ENCODE data around the gene GARIN1A.
A peak's percentile ranks its signal among the peaks of the same experiment; 100 is the strongest.
"Not testable (repeated sequence)": the region's sequence is repeated elsewhere in the genome, so short reads cannot be mapped to it uniquely, and the experiment has no call there.

Gene GARIN1A

DNA sequence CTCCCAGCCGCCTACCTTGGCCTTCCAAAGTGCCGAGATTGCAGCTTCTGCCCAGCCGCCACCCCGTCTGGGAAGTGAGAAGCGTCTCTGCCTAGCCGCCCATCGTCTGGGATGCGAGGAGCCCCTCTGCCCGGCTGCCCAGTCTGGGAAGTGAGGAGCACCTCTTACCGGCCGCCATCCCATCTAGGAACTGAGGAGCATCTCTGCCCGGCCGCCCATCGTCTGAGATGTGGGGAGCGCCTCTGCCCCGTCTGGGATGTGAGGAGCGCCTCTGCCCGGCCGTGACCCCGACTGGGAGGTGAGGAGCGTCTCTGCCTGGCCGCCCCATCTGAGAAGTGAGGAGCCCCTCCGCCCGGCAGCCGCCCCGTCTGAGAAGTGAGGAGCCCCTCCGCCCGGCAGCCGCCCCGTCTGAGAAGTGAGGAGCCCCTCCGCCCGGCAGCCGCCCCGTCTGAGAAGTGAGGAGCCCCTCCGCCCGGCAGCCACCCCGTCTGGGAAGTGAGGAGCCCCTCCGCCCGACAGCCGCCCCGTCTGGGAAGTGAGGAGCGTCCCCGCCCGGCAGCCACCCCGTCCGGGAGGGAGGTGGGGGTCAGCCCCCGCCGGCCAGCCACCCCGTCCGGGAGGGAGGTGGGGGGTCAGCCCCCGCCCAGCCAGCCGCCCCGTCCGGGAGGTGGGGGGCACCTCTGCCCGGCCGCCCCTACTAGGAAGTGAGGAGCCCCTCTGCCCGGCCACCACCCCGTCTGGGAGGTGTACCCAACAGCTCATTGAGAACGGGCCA lies 17.3 kb downstream of the GARIN1A start:
- H3K4me3 Mint-ChIP-seq; ATAC-seq (replicated peaks; ENCODE audit: extremely low read depth, poor library complexity, severe bottlenecking); H3K4me1 Mint-ChIP-seq; H3K27ac Mint-ChIP-seq (ENCODE audit: low read depth); DNase-seq (ENCODE audit: low spot score in 2 of 2); H3K9me3 Mint-ChIP-seq; H3K36me3 Mint-ChIP-seq (ENCODE audit: insufficient read depth): not testable (repeated sequence)
- H3K27me3 Mint-ChIP-seq = peaks cover 35% of the 10 kb centered on the region

DNA sequence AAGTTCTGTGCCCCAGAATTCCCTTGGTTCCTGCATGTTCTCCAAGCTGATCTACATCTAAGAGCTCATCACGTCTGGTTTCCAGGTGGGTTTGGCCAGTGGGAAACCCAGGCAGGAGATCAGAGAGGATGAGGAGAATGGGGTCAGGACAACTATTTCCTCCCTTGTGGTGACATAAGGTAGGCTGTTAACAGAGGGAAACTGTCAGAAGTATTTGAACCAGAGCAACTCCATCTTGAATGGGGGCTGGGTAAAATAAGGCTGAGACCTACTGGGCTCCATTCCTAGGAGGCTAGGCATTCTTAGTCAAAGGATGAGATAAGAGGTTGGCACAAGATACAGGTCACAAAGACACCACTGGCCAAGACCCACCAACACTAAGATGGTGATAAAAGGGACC lies 19.1 kb downstream of the GARIN1A start:
- Mint-ChIP-seq H3K9me3 (no peaks in the 10 kb centered on the region), H3K4me1 (no peaks in the 10 kb centered on the region), H3K27ac (ENCODE audit: low read depth) (no peak overlapping the region), H3K27me3 (peaks cover 50% of the 10 kb centered on the region), H3K36me3 (ENCODE audit: insufficient read depth) (peaks cover 5% of the 10 kb centered on the region), H3K4me3 (no peak overlapping the region)
- DNase-seq (ENCODE audit: low spot score in 2 of 2) (no peak), ATAC-seq (replicated peaks; ENCODE audit: extremely low read depth, poor library complexity, severe bottlenecking) (no peak)

GRCh38 chr7:128692623-128693270 lies 20.7 kb downstream of the GARIN1A start:
- no peak overlapping the region for H3K27ac Mint-ChIP-seq (ENCODE audit: low read depth)

GRCh38 chr7:128693373-128694015 lies 21.4 kb downstream of the GARIN1A start:
- ATAC-seq (replicated peaks; ENCODE audit: extremely low read depth, poor library complexity, severe bottlenecking) = no peak
- Mint-ChIP-seq H3K27ac (ENCODE audit: low read depth) (no peak overlapping the region), H3K4me1 (peaks cover 12% of the 10 kb centered on the region), H3K4me3 (no peak overlapping the region), H3K36me3 (ENCODE audit: insufficient read depth) (peaks cover 6% of the 10 kb centered on the region), H3K9me3 (no peaks in the 10 kb centered on the region), H3K27me3 (peaks cover 73% of the 10 kb centered on the region)
- DNase-seq (ENCODE audit: low spot score in 2 of 2) = no peak

More at GRCh38 chr7:128692623-128693270, 20.7 kb downstream of the GARIN1A start:
- DNase-seq (ENCODE audit: low spot score in 2 of 2) = no peak
- Mint-ChIP-seq H3K4me3 (no peak overlapping the region), H3K27me3 (peaks cover 65% of the 10 kb centered on the region), H3K9me3 (no peaks in the 10 kb centered on the region), H3K36me3 (ENCODE audit: insufficient read depth) (peaks cover 6% of the 10 kb centered on the region), H3K4me1 (peaks cover 5% of the 10 kb centered on the region)
- no peak for ATAC-seq (replicated peaks; ENCODE audit: extremely low read depth, poor library complexity, severe bottlenecking)

GRCh38 chr7:128694738-128695137 lies 22.6 kb downstream of the GARIN1A start:
- H3K9me3 Mint-ChIP-seq = no peaks in the 10 kb centered on the region
- H3K4me3 Mint-ChIP-seq = no peak overlapping the region
- peaks cover 13% of the 10 kb centered on the region for H3K4me1 Mint-ChIP-seq
- peaks cover 6% of the 10 kb centered on the region for H3K36me3 Mint-ChIP-seq (ENCODE audit: insufficient read depth)
- no peak overlapping the region for H3K27ac Mint-ChIP-seq (ENCODE audit: low read depth)
- no peak for ATAC-seq (replicated peaks; ENCODE audit: extremely low read depth, poor library complexity, severe bottlenecking)
- peaks cover 85% of the 10 kb centered on the region for H3K27me3 Mint-ChIP-seq
- DNase-seq (ENCODE audit: low spot score in 2 of 2) = no peak

DNA sequence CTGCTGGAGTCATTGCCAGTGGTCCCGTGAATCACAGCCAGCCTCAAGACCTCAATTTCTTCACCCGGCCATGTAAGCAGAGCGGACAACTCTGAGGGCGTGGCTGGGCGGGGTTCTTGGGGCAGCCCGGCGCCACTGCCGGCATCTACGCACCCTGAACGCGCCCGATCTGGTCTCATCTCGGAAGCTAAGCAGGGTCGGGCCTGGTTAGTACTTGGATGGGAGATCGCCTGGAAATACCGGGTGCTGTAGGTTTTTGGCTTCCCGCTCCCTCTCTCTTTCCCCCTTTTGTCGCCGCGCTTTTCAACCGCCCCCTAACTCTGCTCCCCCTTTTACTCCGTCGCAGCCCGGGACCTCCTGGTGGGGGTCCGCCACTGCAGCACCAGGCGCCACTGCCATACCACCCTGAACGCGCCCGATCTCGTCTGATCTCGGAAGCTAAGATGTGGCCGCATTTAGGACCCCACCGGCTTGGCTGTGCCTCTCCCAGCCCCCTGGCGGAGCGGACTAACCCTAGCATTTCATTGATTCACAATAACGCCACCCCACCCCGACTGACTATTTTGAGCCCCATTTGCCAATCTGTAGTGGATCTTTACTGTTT lies 25.3 kb downstream of the GARIN1A start:
- Mint-ChIP-seq H3K4me1 (peaks cover 13% of the 10 kb centered on the region), H3K27me3 (peaks cover 92% of the 10 kb centered on the region), H3K9me3 (no peaks in the 10 kb centered on the region), H3K27ac (ENCODE audit: low read depth) (no peak overlapping the region), H3K36me3 (ENCODE audit: insufficient read depth) (peaks cover 3% of the 10 kb centered on the region), H3K4me3 (peak overlapping the region; percentile 66)
- ATAC-seq (replicated peaks; ENCODE audit: extremely low read depth, poor library complexity, severe bottlenecking) (peak; percentile 54), DNase-seq (ENCODE audit: low spot score in 2 of 2) (peak; percentile 19 to 33)

DNA sequence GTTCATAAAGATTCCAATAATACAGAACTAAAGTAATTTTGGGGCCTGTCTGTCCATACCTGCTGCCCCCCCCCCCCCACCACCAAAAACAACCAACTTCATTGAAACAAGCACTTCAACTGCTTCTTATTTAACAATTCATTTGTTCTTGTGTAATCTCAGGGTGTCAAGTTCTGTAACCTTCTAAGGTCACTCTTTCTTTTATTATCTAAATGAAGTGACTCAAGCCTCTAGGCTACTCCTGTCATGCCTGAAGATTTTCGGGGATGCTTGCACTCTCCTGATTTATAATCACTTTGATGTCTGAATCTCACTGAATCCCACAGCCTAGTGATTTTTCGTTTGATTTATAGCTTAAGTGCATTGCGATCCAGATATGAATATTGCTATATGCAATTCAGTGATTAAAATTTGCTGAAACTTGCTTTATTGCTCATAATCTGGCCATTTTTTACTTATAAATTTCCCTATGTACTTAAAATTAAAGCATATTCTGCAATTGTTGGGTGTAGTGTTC lies 27.2 kb downstream of the GARIN1A start:
- no peak overlapping the region for H3K4me3 Mint-ChIP-seq
- ATAC-seq (replicated peaks; ENCODE audit: extremely low read depth, poor library complexity, severe bottlenecking) (no peak), DNase-seq (ENCODE audit: low spot score in 2 of 2) (no peak)
- H3K36me3 Mint-ChIP-seq (ENCODE audit: insufficient read depth) = peaks cover 3% of the 10 kb centered on the region
- H3K9me3 Mint-ChIP-seq = no peaks in the 10 kb centered on the region
- H3K4me1 Mint-ChIP-seq = peaks cover 13% of the 10 kb centered on the region
- no peak overlapping the region for H3K27ac Mint-ChIP-seq (ENCODE audit: low read depth)
- peaks cover 74% of the 10 kb centered on the region for H3K27me3 Mint-ChIP-seq

- DNase-seq (ENCODE audit: low spot score in 2 of 2) (no peak), ATAC-seq (replicated peaks; ENCODE audit: extremely low read depth, poor library complexity, severe bottlenecking) (no peak)
- Mint-ChIP-seq H3K4me3 (no peak overlapping the region), H3K27me3 (peaks cover 70% of the 10 kb centered on the region), H3K9me3 (no peaks in the 10 kb centered on the region), H3K27ac (ENCODE audit: low read depth) (no peak overlapping the region), H3K4me1 (peaks cover 13% of the 10 kb centered on the region), H3K36me3 (ENCODE audit: insufficient read depth) (peaks cover 3% of the 10 kb centered on the region)
Measured at GRCh38 chr7:128699895-128700294, 27.8 kb downstream of the GARIN1A start.

DNA sequence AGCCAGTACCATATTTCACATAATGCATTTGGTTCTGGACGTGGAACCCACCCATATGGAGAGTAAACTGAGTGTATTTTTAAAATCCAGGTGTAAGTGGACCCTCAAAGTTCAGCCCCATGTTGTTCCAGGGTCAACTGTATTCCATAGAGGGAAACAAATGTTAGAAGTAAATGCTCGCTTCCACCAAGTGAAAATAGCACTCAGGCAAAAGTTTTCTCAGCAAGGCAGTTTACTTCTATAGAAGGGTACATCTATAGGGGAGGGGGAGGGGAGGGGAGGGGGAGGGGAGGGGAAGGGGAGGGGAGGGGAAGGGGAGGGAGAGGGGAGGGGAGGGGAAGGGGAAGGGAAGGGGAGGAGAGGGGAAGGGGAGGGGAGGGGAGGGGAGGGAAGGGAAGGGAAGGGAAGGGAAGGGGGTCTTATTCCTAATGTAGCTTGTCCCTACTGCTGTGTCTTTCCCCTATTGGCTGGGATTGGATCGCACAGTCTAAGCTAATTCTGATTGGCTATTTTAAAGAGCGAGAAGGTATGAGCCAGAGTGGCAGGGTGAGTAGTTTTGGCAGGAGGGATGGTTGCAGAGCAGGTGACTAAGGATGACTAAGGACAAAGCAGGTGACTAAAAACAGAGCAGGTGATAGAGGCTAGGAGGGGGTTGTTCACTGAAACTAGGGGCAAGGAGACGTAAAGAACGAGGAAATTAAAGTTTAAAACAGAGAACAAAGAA lies 29.1 kb downstream of the GARIN1A start:
- ATAC-seq (replicated peaks; ENCODE audit: extremely low read depth, poor library complexity, severe bottlenecking) = no peak
- peaks cover 13% of the 10 kb centered on the region for H3K4me1 Mint-ChIP-seq
- peaks cover 65% of the 10 kb centered on the region for H3K27me3 Mint-ChIP-seq
- no peaks in the 10 kb centered on the region for H3K9me3 Mint-ChIP-seq
- H3K4me3 Mint-ChIP-seq = no peak overlapping the region
- H3K27ac Mint-ChIP-seq (ENCODE audit: low read depth) = no peak overlapping the region
- H3K36me3 Mint-ChIP-seq (ENCODE audit: insufficient read depth) = peaks cover 3% of the 10 kb centered on the region
- no peak for DNase-seq (ENCODE audit: low spot score in 2 of 2)

DNA sequence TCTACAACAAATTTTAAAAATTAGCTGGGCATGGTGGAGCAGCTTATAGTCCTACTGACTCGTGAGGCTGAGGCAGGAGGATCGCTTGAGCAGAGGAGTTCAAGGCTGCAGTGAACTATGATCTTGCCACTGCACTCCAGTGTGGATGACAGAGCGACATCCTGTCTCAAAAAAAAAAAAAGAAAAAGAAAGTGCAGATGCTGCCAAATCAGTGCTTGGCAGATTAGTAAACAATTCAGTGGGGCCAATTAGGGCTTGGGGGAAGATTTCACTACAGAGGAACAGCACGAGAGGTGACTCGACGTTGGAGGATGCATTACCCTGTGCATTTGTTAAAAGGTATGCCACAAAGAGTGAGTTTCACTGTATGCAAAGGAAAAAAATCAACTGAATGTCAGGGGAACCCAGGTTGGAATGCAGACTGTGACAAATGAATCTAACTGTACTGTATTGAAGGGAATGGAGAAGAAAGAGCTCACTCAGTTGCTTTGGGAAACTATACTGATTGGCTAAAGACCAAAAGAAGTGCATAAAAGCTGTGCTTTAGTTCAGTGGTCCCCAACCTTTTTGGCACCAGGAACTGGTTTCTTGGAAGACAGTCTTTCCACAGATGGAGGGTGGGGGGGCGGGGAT lies 31.6 kb downstream of the GARIN1A start:
- DNase-seq (ENCODE audit: low spot score in 2 of 2) = no peak
- ATAC-seq (replicated peaks; ENCODE audit: extremely low read depth, poor library complexity, severe bottlenecking) = no peak
- H3K27ac Mint-ChIP-seq (ENCODE audit: low read depth) = no peak overlapping the region
- H3K4me3 Mint-ChIP-seq = no peak overlapping the region
- no peaks in the 10 kb centered on the region for H3K4me1 Mint-ChIP-seq
- H3K27me3 Mint-ChIP-seq = peaks cover 41% of the 10 kb centered on the region
- H3K36me3 Mint-ChIP-seq (ENCODE audit: insufficient read depth) = no peaks in the 10 kb centered on the region
- no peaks in the 10 kb centered on the region for H3K9me3 Mint-ChIP-seq

- DNase-seq (ENCODE audit: low spot score in 2 of 2) = no peak
- Mint-ChIP-seq H3K27me3 (peaks cover 26% of the 10 kb centered on the region), H3K9me3 (no peaks in the 10 kb centered on the region), H3K36me3 (ENCODE audit: insufficient read depth) (no peaks in the 10 kb centered on the region), H3K27ac (ENCODE audit: low read depth) (no peak overlapping the region), H3K4me1 (no peaks in the 10 kb centered on the region), H3K4me3 (no peak overlapping the region)
- no peak for ATAC-seq (replicated peaks; ENCODE audit: extremely low read depth, poor library complexity, severe bottlenecking)
Measured at GRCh38 chr7:128705891-128706333, 33.8 kb downstream of the GARIN1A start.
